Vagina (tissue), 2 donors: ENCODE measurements around the gene VWA3B. TPM values are rescaled to one million over a fixed set of nuclear protein-coding genes. Genes with fewer than 3 reads are reported as not detected.
A peak's percentile ranks its signal among the peaks of the same experiment; 100 is the strongest.

Experiments used
- DNase-seq, 2 donors: peaks; one replicate each; pipeline ENCODE4 v3.0.0-alpha.2; 2017; ENCODE audit errors: extremely low spot score in 2 of 2
- H3K27ac ChIP-seq: fragments of 200-600 bp; sonication (generic); one replicate; pipeline ENCODE4 v1.5.1; 2019
- H3K27me3 ChIP-seq: fragments of 200-600 bp; sonication (generic); one replicate; pipeline ENCODE4 v1.5.1; 2019
- H3K36me3 ChIP-seq, 2 donors: fragments of 200-600 bp; sonication (generic); one replicate each; pipeline ENCODE4 v1.5.1; 2017 to 2019
- H3K4me1 ChIP-seq: fragments of 200-600 bp; sonication (generic); one replicate; pipeline ENCODE4 v1.5.1; 2019
- H3K4me3 ChIP-seq, 2 donors: fragments of 200-600 bp; sonication (generic); 1 replicate in 1 of 2; 2 replicates in 1 of 2; pipeline ENCODE4 v1.5.1; 2016 to 2019
- H3K9me3 ChIP-seq: fragments of 200-600 bp; sonication (generic); one replicate; pipeline ENCODE4 v1.5.1; 2019
- POLR2A ChIP-seq, 2 donors: fragments of 450-650 bp; IDR thresholded peaks; one replicate each; pipeline ENCODE4 v1.6.1; 2017; ENCODE audit warnings: antibody characterized with exemption in 2 of 2, mild to moderate bottlenecking in 2 of 2, moderate library complexity in 2 of 2
- POLR2AphosphoS5 ChIP-seq, 2 donors: sonication (generic); formaldehyde crosslinking; IDR thresholded peaks; one replicate each; pipeline ENCODE4 v1.9.0; 2017; ENCODE audit warnings: antibody characterized with exemption in 2 of 2, mild to moderate bottlenecking in 2 of 2, low read depth in 1 of 2; ENCODE audit not compliant: insufficient read depth in 1 of 2
- intact Hi-C: fragments of 100-400 bp; cut with DNase I; formaldehyde crosslinking; loops from one replicate; pipeline ENCODE4 v1.15.1; 2023
- total RNA-seq: library from RNA; depleted of rRNA; stranded (reverse); fragments of >200 nt; gene quantifications from one replicate; pipeline ENCODE4 v1.2.3, GENCODE V29; 2016
- TF ChIP-seq, protein P1 (sequence below), 3 experiments: fragments of 450-650 bp in 2 of 3; fragments of 200-600 bp in 1 of 3; sonication (generic) in 1 of 3; IDR thresholded peaks; one replicate each; pipeline ENCODE4 v1.5.1; 2017 to 2019; ENCODE audit warnings: antibody characterized with exemption in 3 of 3, mild to moderate bottlenecking in 2 of 3, moderate library complexity in 2 of 3

Gene VWA3B
- total RNA-seq, 1 donor from 2014 or later, result not detected

- Histone ChIP-seq H3K36me3 (no peaks in the 10 kb centered on the region), H3K4me3 (peak overlapping the region in 1 of 2 donors; percentile 10), H3K4me1 (no peaks in the 10 kb centered on the region), H3K9me3 (no peaks in the 10 kb centered on the region), H3K27ac (no peak overlapping the region), H3K27me3 (no peaks in the 10 kb centered on the region)
- intact Hi-C loops, result no loop called here
- no peak for DNase-seq
- TF ChIP-seq, protein P1, sequence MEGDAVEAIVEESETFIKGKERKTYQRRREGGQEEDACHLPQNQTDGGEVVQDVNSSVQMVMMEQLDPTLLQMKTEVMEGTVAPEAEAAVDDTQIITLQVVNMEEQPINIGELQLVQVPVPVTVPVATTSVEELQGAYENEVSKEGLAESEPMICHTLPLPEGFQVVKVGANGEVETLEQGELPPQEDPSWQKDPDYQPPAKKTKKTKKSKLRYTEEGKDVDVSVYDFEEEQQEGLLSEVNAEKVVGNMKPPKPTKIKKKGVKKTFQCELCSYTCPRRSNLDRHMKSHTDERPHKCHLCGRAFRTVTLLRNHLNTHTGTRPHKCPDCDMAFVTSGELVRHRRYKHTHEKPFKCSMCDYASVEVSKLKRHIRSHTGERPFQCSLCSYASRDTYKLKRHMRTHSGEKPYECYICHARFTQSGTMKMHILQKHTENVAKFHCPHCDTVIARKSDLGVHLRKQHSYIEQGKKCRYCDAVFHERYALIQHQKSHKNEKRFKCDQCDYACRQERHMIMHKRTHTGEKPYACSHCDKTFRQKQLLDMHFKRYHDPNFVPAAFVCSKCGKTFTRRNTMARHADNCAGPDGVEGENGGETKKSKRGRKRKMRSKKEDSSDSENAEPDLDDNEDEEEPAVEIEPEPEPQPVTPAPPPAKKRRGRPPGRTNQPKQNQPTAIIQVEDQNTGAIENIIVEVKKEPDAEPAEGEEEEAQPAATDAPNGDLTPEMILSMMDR (IDR thresholded peaks at IDR 0.05), result no peak
- no peak for TF ChIP-seq POLR2AphosphoS5 (IDR thresholded peaks at IDR 0.05; ENCODE audit: insufficient read depth in 1 of 2, low read depth in 1 of 2)
- no peak for TF ChIP-seq POLR2A (IDR thresholded peaks at IDR 0.05)
Measured at GRCh38 chr2:98149333-98149697, 62.3 kb downstream of the VWA3B start.

GRCh38 chr2:98153481-98153880 is 66.5 kb downstream of the VWA3B start:
- no peaks in the 10 kb centered on the region for H3K36me3 ChIP-seq
- no peaks in the 10 kb centered on the region for H3K27me3 ChIP-seq
- H3K27ac ChIP-seq, result no peak overlapping the region
- intact Hi-C loops, result no loop called here
- DNase-seq, result no peak
- H3K4me1 ChIP-seq, result no peaks in the 10 kb centered on the region
- no peak overlapping the region for H3K4me3 ChIP-seq
- H3K9me3 ChIP-seq, result no peaks in the 10 kb centered on the region
- TF ChIP-seq, protein P1 (IDR thresholded peaks at IDR 0.05), result no peak
- no peak for TF ChIP-seq POLR2A (IDR thresholded peaks at IDR 0.05)
- no peak for TF ChIP-seq POLR2AphosphoS5 (IDR thresholded peaks at IDR 0.05; ENCODE audit: insufficient read depth in 1 of 2, low read depth in 1 of 2)

- Histone ChIP-seq H3K4me1 (no peaks in the 10 kb centered on the region), H3K4me3 (no peak overlapping the region), H3K9me3 (no peaks in the 10 kb centered on the region), H3K27ac (no peak overlapping the region), H3K36me3 (no peaks in the 10 kb centered on the region), H3K27me3 (no peaks in the 10 kb centered on the region)
- TF ChIP-seq POLR2A (IDR thresholded peaks at IDR 0.05), result no peak
- intact Hi-C loops, result no loop called here
- DNase-seq, result no peak
Measured at GRCh38 chr2:98155291-98155690, 68.3 kb downstream of the VWA3B start.

DNA sequence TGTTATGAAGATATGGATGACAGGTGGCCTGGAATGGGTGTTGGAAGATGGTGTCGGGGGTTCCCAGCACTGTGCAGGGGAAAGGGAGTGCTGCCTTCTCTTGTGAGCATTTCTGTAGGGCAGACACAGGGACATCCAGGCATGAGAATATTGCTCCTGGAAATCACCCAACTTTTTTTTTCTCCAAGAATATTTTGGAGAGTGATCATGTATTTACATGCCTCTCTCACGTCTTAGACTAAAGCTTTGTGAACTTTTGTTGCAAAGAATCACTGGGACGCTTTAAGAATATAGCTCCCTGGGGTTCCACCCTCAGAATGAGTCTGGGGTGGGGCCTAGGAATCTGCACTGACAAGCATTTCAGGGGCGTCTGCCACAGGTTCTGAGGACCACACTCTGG is 68.7 kb downstream of the VWA3B start:
- no peak for TF ChIP-seq POLR2AphosphoS5 (IDR thresholded peaks at IDR 0.05; ENCODE audit: insufficient read depth in 1 of 2, low read depth in 1 of 2)
- TF ChIP-seq, protein P1 (IDR thresholded peaks at IDR 0.05), result no peak
- no peak for TF ChIP-seq POLR2A (IDR thresholded peaks at IDR 0.05)
- Histone ChIP-seq H3K27ac (no peak overlapping the region), H3K27me3 (no peaks in the 10 kb centered on the region), H3K36me3 (no peaks in the 10 kb centered on the region), H3K4me1 (no peaks in the 10 kb centered on the region), H3K4me3 (no peak overlapping the region), H3K9me3 (no peaks in the 10 kb centered on the region)
- intact Hi-C loops, result no loop called here
- no peak for DNase-seq

DNA sequence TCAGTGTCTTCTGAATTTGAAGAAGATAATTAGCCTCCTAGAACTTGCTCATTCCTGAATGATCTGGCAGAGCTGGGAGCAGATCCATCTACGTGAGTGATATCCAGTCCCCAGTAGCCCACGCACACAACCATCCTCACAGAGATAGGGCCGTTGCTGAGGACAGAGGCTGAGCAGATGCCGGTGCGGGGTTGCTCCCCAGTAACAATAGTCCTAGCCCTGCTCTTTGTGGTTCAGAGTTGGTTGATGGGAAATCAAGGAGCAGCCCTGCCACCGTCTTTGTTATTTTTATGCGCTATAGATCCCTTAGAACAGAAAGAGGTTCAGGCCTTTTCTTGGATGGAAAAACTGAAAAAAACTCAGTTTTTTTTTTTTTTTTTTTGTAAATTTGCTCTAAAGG is 69.3 kb downstream of the VWA3B start:
- Histone ChIP-seq H3K4me1 (no peaks in the 10 kb centered on the region), H3K4me3 (no peak overlapping the region), H3K27me3 (no peaks in the 10 kb centered on the region), H3K36me3 (no peaks in the 10 kb centered on the region), H3K27ac (no peak overlapping the region), H3K9me3 (no peaks in the 10 kb centered on the region)
- no peak for DNase-seq
- TF ChIP-seq, protein P1 (IDR thresholded peaks at IDR 0.05), result no peak
- TF ChIP-seq POLR2AphosphoS5 (IDR thresholded peaks at IDR 0.05; ENCODE audit: insufficient read depth in 1 of 2, low read depth in 1 of 2) (no peak), POLR2A (IDR thresholded peaks at IDR 0.05) (no peak)
- intact Hi-C loops, result no loop called here

DNA sequence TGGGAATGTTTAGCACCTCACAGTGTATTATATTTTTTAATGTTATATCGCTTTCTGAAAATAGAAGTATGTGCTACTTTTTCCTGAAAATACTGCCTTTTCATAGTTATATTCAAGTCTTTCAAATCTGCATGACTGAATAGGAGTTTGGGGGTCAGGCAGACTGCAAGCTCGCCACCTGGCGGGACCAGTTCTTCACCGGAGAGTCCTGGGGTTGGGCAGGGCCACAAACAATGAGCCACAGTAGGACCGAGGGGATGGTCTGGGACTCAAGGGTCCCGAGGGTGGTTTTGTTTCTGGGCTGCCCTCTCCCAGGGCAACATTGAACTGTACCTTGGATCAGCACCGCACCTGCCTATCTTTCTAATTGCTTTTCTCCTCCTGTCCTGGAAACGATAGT is 70.6 kb downstream of the VWA3B start:
- intact Hi-C loops, result no loop called here
- TF ChIP-seq, protein P1 (IDR thresholded peaks at IDR 0.05), result no peak
- TF ChIP-seq POLR2A (IDR thresholded peaks at IDR 0.05), result no peak
- TF ChIP-seq POLR2AphosphoS5 (IDR thresholded peaks at IDR 0.05; ENCODE audit: insufficient read depth in 1 of 2, low read depth in 1 of 2), result no peak

More for the DNA sequence above, 70.6 kb downstream of the VWA3B start:
- Histone ChIP-seq H3K36me3 (no peaks in the 10 kb centered on the region), H3K27me3 (no peaks in the 10 kb centered on the region), H3K27ac (no peak overlapping the region), H3K4me1 (no peaks in the 10 kb centered on the region), H3K9me3 (no peaks in the 10 kb centered on the region), H3K4me3 (no peak overlapping the region)
- DNase-seq, result no peak
